ENCODE measurements around the gene CAMTA1.

The CAMTA1 gene

DNA sequence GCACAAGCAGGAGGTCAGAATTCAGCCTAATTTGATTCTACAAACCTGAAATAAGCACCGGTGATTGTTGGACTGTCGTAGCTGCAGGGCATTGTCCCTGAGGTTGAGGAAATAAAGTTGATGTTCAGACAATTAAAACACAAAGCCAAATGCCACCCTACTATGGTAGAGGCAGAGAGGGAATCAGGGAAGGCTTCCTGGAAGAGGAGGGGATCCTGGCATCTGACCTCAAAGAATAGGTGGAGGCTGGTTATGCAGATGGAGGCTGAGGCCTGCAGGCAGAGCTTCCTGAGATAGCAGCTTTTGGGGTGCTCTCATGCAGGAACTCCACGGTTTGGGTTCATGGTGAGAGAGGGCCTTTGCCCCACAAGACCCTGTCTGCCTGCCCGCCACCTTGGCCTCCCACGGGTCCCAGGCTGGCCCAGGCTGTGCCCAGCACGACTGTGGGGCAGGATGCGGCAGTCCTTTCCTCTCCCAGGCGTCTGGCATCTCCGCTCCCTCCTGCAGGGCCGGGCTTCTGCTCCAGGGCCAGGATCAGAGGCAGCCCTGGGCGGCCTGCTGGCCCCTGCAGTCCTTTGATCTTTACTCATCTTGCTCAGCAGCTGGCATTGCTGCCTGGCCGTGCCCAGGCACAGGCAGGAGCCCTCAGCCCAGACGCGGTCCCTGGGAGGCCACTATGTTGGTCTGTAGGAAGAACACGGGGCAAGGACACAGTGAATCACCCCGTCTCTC, 851.7 kb downstream of the CAMTA1 start:
- no peak for DNase-seq

DNA sequence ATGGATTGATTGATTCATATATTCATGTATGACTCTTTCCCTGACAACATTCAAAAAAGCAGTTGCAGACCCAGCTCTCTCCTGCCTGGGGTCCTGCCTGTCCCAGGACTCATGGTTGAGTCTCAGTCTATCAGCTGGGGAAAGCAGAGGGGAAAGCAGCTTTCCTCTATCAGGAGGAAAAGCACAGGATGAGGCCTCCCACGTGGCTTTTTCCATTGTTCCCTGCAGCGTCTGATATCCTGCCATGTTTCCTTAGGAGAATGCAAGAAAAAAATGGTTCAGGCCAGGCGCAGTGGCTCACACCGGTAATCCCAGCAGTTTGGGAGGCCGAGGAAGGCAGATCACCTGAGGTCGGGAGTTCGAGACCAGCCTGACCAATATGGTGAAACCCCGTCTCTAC, 852.8 kb downstream of the CAMTA1 start:
- no peak for DNase-seq

DNA sequence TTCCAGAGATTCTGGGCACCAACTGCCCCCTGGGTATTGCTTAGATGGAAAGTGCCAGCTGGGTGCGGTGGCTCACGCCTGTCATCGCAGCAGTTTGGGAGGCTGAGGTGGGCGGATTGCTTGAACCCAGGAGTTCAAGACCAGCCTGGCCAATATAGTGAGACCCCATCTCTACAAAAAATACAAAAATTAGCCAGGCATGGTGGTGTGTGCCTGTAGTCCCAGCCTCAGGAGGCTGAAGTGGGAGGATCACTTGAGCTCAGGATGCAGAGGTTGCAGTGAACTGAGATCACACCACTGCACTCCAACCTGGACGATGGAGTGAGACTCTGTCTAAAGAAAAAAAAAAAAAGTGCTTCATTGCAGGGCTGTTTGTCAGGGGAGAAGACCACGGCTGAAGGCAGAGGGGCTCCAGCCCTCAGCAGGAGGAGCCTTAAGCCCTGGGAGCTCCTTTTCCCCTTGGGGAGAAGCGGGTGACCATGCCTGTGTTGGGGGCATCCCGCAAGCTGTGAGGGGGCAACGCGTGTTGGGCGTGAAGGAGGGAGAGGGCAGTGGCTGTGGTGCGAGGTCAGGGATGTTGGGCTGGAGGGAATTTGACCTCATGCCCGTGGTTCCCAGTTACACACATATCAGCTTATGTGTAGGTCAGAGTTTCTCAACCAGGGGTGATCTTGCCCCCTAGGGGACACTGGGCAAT, 854.3 kb downstream of the CAMTA1 start:
- no peak for DNase-seq

DNA sequence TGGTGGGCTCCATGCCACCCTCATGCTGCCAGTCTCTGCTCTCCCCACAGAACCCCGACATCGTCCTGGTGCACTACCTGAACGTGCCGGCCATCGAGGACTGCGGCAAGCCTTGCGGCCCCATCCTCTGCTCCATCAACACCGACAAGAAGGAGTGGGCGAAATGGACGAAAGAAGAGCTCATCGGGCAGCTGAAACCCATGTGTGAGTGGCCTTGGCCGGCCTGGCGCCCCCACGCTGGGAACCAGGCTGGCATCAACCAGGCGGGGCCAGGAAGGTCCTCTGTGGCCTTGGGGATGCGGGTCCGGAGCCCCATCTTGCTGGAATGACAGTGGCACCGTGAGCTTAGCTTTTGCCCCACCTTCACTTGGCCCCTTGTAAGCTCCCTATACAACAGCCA, 855.1 kb downstream of the CAMTA1 start:
- DNase-seq: no peak

DNA sequence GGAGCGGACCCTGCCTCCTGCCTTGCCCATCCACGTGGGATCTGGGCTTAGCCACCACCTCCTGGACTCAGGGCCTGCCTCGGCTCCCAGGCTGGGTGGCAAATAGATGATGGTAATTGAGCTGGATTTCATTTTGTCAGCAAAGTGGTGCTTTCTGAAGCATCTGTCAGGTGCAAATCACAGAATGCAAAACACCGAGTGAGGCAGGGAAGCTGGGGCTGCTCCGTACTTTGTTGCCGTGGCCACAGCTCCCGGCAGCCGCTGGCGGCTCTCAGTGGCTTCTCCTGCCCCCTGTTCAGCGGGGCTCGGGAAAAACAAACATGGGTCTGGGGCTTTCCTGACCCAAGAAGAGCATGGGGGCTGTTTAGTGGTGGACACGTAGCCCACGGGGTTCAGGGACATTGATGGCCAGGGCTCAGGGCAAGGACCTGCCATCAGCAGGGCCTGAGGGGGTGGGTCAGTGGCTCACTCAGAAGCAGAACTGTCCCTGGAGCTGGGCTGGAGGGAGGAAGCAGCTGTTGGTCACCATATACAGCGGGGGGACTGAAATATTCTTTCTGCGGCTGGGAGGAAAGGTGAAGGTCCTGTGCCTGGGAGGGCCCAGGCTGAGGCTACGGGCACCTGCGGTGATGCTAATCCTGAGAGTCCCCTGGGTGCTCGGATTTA, 855.8 kb downstream of the CAMTA1 start:
- no peak for DNase-seq

DNA sequence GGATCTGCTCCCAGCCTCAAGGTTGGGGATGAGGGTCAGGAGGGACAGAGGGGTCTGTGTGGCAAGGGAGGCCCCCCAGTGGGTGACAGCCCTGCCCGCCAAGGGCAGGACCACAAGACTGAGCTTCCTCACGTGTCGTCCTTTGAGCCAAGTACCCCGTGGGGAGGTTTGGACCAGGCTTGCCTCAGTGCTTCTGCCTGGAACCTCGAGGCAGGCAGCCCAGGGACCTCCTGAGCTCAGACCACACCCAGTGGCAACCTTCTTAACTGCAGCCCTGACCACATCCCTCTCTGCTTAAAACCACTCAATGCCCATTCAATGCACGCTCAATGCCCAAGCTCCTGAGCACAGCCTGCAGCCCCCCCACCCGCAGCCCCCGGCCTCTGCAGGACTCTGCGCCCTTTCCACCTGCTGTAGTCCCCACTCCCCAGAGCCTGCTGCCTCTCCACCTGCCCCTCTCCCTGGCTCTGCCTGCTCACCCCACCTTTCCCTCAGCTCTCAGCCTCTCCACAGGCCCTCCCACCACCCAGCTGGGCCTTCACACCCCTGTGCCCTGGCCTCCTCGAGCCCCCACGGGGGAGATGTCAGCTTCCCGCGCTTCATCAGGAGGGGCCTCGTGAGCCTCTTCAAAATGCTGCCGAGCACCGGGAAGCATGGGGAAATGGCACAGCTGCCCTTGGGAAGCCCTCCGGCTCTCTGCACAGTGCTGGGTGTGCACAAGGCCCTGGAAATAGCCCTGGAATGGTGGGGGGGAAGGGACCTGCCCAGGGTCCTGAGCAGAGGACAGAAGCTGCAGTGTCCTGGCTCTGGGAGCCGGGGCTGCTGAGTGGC, 856.5 kb downstream of the CAMTA1 start:
- DNase-seq: no peak

DNA sequence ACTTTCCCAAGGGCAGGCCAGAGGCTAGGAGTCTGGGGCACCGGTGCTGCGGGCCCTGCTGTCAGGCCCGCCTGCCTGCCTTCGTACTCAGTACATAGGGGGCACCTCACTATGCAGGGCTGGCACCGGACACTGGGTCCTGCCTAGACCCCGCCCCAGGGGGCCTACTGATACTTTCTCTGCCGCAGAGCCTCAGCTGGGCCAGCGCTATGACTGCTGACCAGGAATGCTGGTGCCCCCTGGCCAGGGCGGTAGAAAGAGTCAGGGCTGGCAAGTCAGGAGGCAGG, 857.1 kb downstream of the CAMTA1 start:
- DNase-seq: no peak

DNA sequence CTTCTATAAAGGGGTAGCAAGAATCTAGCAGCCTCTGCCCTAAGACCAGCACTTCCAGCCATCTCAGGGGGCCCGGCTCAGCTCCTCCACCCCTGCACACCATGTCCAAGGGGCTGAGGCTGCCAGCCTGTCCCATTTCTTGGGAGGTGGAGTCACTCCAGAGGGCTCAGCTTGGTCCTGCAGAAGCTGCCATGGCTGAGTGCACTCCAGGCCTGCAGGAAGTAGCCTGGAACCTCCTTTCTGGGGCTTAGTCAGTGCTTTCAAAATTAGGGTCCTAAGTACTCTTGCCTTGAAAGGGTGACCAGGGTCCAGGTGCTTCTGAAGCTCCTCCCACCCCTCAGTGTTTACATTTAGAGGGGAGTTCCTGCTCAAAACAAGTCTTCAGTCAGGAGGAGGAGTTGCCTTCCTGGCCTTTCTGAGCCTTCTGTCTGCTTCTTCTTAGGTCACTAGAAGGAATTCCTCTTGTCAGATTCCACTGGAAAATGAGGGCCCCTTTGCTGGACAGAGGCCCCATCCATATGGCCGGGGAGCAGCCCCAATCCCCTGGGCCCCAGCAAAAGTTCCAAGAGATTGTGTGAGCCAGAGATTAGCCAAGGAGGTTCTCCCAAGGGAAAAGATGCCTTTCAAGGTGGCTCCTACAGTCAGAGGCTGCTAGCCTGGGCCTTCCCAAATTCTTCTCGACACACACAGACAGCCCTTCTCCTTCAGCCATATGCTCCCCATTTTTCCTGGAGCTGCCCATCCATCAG, 857.7 kb downstream of the CAMTA1 start:
- DNase-seq: no peak

DNA sequence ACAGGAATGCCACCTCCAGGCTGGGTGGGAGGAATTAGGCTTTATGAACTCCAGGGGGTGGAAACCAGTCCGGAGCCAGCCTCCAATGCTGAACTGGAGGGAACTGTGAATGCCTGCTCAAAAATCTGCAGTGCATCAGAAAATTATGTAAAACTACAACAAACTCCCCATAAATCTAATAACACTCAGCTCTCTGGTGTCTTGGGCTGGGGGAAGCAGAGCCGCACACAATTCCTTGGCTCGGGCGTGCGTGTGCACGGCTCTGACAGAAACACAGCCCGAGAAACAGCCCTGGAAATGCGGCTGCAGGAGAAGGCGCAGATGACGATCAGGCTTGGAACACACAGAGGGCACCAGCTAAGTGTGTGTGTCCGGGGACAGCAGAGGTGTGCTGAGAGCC, 858.3 kb downstream of the CAMTA1 start:
- no peak for DNase-seq

DNA sequence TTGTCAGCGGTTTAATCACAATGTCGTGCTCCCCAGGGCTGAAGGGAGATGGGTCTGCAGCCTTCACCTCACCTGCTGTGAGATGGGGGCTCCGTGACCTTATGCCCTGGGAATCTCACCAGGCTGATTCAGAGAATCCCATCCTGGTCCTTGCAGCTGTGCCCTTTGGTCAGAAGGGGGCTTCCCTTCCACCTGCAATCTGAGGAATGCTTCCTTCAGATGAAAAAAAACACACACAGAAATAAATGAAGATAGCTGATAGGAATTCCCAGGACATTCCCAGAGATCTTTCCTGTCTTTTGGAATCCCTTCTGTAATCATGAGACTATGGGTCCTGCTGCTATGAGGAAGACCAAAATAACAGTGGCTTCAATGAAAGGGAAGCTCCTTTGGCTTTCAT, 858.8 kb downstream of the CAMTA1 start:
- no peak for DNase-seq

DNA sequence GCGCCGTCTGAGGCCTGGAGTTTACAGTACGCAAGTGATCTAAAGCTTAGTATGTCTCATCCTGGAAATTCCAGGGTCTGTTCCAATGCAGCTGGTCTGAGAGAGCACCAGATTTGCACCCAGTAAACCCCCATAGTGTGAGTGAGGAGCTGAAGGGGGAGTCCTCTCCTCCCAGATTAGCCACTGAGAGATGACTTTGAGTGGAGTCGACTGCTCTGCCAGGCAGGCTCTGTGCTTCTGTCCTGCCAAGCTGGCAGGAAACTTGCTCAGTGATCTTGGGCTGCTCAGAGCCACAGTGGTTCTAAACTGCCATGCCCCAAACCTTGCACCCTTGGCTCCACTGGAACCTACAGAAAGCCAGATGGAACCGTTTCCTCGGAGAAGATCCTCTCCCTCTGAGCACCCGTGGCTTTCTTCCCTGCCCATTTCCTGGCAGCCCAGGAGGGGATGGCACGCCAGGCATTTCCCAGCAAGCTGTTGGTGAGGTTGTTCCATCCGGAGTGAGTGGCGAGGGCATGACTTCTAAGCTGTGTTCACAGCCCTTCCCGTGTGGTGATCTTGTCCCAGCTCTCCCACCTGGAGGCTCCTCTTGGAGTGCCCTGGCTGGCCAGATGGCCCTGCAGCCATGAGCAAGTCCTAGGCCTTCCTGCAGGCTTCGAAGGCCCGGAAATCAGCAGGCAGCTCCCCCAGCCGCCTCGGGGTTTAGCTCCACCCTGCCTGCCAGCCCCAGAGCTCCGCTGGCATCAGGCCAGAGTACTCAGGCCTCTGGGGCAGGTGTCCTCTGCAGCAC, 859.9 kb downstream of the CAMTA1 start:
- no peak for DNase-seq

DNA sequence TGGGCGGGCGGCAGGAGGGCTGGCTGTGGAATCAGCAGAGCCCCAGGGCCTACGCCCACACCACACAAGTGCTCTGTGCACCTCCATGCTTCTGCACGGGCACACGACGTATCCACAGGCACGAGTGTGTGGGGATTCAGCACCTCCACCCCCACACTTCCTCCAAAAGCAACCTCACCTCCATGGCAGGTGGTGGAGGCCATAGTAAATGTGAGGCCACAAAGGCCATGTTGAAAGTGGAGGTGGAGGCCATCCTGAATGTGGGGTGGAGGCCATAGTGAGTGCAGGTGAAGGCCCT, 860.4 kb downstream of the CAMTA1 start:
- no peak for DNase-seq

DNA sequence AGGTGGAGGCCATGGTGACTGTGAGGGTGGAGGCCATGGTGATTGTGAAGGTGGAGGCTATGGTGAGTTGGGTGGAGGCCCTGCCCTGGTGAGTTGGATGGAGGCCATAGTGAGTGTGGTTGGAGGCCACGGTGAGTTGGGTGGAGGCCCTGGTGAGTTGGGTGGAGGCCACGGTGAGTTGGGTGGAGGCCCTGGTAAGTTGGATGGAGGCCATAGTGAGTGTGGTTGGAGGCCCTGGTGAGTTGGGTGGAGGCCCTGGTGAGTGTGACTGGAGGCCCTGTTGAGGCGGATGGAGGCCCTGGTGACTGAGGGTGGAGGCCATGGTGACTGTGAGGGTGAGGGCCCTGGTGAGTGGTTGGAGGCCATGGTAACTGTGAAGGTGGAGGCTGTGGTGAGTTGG, 860.9 kb downstream of the CAMTA1 start:
- no peak for DNase-seq

DNA sequence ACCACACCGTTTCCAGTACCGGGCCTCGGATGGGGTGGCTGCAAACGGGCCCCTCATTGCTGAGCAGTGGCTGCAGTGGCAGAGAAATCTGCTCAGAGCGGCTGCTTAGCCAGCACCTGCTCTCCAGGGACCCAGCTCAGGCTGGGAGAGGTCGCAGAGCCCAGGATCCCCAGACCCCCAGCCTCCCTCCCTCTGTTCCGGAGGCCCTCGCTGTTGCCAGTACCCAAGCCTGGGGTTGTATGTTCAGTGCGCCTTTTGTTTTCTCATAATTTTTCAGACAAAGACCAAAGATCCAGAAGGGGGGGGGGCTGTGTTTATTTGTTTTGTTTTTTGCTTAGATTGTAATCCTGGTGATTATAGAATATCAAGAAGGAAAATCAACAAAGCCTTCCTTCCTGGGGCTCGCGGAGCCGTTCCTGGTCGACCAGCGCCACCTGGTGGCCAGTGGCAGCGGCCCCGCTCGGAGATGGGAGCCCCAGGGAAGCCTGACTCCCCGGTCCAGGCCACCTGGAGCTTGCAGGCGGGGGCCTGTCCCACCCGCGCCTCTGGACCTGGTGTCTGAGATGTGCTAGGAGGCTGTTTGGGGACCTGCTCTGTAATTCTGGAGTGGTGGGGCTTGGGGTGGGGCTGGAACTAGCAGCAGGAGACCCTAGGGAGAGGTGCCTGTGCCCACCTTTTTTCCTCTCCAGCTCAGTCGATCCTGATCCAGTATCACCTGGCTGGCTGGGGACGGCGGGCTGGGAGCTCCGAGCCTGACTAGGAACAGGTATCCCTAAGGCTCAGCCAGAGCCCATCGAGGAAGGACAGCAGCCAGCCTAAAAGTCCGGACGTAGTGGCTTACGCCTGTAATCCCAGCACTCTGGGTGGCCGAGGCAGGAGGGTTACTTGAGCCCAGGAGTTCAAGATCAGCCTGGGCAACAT, 862.0 kb downstream of the CAMTA1 start:
- peak; percentile 25 to 59 (median 50) for DNase-seq

DNA sequence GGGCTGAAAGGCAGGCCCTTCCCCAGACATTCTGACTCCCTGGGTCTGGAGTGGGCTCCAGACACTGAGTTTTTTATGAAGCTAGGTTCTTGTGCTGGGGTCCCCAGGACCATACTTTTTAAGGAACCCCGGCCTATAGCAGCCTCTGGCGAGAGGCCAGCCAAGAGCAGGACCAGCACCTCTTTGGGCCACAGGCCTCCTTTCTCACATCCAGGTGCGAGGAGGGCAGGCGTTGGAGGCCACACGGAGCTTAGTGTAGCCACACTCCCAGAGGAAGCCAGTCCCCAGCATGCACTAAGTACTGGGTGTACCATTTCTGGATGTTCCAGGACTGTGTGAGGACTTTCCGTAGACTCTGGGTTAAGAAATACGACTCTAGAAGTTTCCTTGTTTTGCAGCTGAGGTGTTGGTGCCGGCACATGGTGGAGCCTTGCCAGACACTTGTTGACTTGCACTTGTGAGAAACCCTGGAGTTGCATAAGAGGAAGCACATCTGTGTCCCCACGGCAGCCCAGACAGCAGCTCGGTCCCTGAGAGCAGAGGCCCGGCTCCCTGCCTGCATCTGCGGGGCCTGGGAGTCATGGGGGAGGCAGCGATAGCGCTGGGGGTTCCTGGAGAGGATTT, 863.6 kb downstream of the CAMTA1 start:
- DNase-seq: no peak

DNA sequence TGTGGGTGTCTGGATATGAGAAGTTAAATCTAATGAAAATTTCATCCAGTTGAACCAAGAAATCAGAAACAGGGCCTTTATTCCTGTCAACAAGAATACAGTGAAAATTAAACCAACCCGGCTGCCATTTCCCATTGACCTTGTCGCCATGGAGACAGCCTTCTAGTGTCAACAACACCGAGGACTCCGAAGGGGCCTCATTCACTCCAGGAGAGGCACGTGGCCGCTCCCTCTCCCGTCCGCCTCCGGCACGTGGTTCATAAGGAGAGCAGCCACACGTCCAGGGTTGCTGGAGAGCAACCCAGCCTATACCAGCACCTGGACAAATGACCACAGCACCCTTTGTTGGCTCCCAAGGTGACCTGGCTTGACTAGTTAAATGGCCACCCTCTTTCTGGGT, 865.5 kb downstream of the CAMTA1 start:
- no peak for DNase-seq

DNA sequence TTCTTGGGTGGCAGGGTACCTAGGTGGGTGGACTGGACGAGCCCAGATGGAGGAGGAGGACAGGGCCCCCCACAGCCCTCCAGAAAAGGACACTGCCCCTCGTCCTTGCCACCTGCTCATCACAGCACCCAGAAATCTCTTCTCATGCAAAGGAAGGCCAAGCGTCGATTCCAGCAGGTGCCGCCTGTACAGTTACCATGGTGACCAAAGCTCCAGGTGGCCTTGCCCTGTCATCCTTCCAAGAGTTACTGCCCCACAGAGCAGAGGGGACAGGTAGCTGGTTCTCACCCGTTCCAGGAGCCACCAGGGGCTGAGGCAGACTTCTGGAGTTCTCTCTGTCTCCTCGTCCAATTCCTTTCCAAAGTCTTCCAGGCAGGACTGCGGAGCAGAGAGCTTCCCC, 865.9 kb downstream of the CAMTA1 start:
- DNase-seq: no peak

DNA sequence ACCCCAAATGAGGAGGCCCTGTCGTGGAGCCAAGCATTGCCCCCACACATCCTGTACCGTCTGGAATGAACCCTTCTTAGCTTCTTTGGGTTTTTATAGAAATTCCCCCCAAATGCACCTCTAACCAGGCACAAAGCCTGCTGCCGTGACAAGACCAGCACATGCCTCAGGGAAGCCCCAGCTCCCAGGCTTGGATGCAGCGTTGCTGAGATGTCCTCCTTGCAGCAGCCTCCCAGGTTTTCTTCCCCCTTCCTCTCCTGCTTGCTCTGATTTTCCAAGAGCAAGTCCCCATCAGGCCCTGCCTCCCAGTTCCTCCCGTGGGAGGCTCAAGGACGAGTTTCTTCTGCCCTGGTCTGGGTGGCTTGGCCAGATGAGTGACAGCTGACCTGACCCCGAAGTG, 866.8 kb downstream of the CAMTA1 start:
- DNase-seq: no peak

DNA sequence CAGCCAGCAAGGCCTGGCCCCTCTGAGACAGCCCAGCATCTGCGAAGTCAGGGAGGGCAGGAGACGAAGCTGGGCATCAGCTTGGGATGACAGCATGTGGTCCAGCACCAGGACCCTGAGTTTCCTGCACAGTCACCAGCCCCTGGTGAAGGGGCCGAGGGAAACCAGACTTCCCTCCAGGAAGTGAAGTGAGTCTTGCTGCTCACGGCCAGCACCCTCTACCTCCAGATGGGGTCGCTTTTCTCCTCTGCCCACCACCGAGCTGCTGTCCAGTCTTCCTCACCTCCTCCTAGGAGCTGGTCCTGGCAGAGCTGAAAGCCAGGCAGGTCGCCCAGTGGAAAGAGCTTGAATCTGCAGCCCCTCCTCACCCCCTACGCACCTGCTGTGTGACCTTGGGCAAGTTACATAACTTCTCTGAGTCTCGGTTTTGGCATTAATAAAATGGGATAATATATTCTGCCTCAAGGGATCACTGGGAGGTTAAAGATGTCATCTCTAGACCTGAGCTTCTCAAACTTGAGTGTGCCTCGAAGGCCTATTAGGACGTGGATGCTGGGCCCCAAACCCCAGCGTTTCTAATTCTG, 867.4 kb downstream of the CAMTA1 start:
- no peak for DNase-seq

DNA sequence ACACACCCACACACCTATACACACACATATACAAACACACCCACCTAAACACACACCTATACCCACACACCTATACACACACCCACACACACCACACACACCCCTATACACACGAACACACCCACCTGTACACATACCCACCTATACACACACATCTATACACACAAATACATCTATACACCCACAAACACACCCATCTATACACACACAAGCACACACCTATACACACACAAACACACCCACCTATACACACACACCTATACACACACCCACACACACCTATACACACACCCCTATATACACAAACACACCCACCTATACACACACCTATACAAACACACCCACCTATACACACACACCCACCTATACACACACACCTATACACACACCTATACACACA, 869.5 kb downstream of the CAMTA1 start:
- no peak for DNase-seq

Measured in T-helper 2 cell (primary cell).